ENCODE measurements around the gene ATP10A.

The ATP10A gene

DNA sequence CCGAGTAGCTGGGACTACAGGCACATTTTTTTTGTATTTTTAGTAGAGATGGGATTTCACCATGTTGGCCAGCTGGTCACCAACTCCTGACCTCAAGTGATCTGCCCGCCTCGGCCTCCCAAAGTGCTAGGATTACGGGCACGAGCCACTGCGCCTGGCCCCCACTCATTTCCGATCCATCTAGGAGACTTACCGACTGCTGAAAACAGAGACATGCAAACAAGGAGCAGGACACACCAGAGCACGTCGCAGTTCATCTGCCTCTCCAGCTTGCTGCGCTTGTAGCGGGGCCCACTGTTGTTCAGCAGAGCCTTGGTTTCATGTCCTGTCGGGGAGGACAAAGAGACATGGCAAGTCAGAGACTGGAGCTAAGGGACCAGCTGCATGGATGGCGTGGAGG lies 137.4 kb downstream of the ATP10A start:
- H3K9me3 ChIP-seq (ENCODE audit: low read depth, low read length), result no peaks in the 10 kb centered on the region
- TF ChIP-seq POLR2AphosphoS5 (IDR thresholded peaks at IDR 0.05; ENCODE audit: borderline replicate concordance, low read depth, low read length), result no peak
- no peak for TF ChIP-seq EZH2 (IDR thresholded peaks at IDR 0.05)
- no peak for TF ChIP-seq FOXP2 (optimal IDR thresholded peaks at IDR 0.05; ENCODE audit: control extremely low read depth, extremely low read length, insufficient read depth)
- no peak overlapping the region for H3K4me3 ChIP-seq
- H3K9ac ChIP-seq (ENCODE audit: insufficient read length), result no peak overlapping the region
- H3K27ac ChIP-seq, result no peak overlapping the region
- DNase-seq (ENCODE audit: low read depth, low spot score), result no peak
- H3K36me3 ChIP-seq (ENCODE audit: insufficient read depth, low read length), result no peaks in the 10 kb centered on the region

- Histone ChIP-seq H3K4me3 (no peak overlapping the region), H3K9me3 (ENCODE audit: low read depth, low read length) (no peaks in the 10 kb centered on the region), H3K9ac (ENCODE audit: insufficient read length) (no peak overlapping the region), H3K27ac (no peak overlapping the region), H3K36me3 (ENCODE audit: insufficient read depth, low read length) (no peaks in the 10 kb centered on the region)
- TF ChIP-seq FOXP2 (optimal IDR thresholded peaks at IDR 0.05; ENCODE audit: control extremely low read depth, extremely low read length, insufficient read depth) (no peak), POLR2AphosphoS5 (IDR thresholded peaks at IDR 0.05; ENCODE audit: borderline replicate concordance, low read depth, low read length) (no peak), EZH2 (IDR thresholded peaks at IDR 0.05) (no peak)
- no peak for DNase-seq (ENCODE audit: low read depth, low spot score)
Observed at GRCh38 chr15:25724899-25725298, 138.2 kb downstream of the ATP10A start.

GRCh38 chr15:25721605-25721955 lies 141.5 kb downstream of the ATP10A start:
- H3K27ac ChIP-seq, result no peak overlapping the region
- DNase-seq (ENCODE audit: low read depth, low spot score), result no peak
- H3K36me3 ChIP-seq (ENCODE audit: insufficient read depth, low read length), result no peaks in the 10 kb centered on the region
- H3K4me3 ChIP-seq, result no peak overlapping the region
- H3K9ac ChIP-seq (ENCODE audit: insufficient read length), result no peak overlapping the region
- H3K9me3 ChIP-seq (ENCODE audit: low read depth, low read length), result no peaks in the 10 kb centered on the region
- TF ChIP-seq FOXP2 (optimal IDR thresholded peaks at IDR 0.05; ENCODE audit: control extremely low read depth, extremely low read length, insufficient read depth), result no peak
- no peak for TF ChIP-seq POLR2AphosphoS5 (IDR thresholded peaks at IDR 0.05; ENCODE audit: borderline replicate concordance, low read depth, low read length)
- TF ChIP-seq EZH2 (IDR thresholded peaks at IDR 0.05), result no peak

DNA sequence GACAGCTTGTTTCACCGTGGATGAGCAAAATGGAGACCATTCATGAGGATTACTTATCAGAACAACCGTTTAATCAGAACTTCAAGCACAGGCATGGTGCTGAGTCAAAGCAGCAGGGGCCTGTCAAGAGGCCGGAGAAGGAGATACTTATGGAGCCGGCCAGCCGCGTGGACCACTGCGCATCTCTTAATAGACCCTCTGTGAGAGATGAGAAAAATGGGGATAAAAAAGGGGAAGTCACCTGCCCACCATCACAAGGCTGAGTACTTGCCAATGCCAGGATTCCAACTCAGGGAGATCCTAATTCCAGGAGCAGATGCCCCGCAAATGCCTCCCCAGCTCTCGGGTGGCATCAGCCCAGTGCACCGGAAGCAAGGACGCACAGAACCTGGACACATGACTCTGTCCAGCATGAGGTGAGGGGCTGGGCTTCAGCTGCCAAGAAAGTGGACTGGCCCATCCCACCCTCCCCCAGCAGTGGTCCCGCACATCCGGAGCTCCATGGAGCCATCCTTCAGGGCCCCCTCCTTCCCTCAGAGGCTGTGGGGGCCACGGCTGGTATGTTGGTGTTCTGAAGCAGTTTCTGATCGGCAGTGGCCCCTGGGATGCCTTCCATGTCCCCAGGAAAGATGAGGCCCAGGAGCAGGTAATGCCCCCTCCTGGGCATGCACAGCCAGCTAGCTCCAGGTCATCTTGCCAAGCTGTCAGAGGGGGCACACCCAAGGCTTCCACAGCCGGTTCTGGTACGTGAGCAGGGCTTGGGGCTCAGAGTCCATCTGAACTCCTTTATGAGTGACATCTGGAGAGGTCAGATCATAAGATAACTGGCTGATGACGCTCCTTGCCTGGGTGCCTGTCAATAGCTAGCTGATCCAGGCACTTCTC lies 143.8 kb downstream of the ATP10A start:
- no peaks in the 10 kb centered on the region for H3K36me3 ChIP-seq (ENCODE audit: insufficient read depth, low read length)
- no peak overlapping the region for H3K9ac ChIP-seq (ENCODE audit: insufficient read length)
- DNase-seq (ENCODE audit: low read depth, low spot score), result no peak
- no peak overlapping the region for H3K4me3 ChIP-seq
- TF ChIP-seq FOXP2 (optimal IDR thresholded peaks at IDR 0.05; ENCODE audit: control extremely low read depth, extremely low read length, insufficient read depth), result no peak
- no peak for TF ChIP-seq POLR2AphosphoS5 (IDR thresholded peaks at IDR 0.05; ENCODE audit: borderline replicate concordance, low read depth, low read length)
- no peak for TF ChIP-seq EZH2 (IDR thresholded peaks at IDR 0.05)
- no peaks in the 10 kb centered on the region for H3K9me3 ChIP-seq (ENCODE audit: low read depth, low read length)
- H3K27ac ChIP-seq, result no peak overlapping the region

DNA sequence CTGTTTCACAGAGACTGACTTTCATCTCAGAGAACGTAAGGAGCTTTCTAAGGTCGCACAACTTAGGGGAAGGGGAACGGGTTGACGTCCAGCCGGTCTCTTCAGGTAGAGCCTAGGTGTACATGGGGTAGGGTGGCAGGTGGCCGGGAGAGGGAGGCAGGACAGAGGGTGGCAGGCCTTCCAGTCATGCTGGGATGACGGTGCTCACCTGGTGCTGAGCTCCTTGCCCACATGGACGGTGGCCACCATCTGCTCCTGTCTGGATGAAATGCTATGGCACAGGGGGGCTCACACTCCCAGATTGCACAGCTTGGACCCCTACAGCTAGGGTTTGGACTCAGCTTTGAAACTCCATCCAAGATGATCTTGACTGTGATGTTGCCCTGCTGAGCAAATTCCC lies 144.5 kb downstream of the ATP10A start:
- Histone ChIP-seq H3K36me3 (ENCODE audit: insufficient read depth, low read length) (no peaks in the 10 kb centered on the region), H3K9ac (ENCODE audit: insufficient read length) (no peak overlapping the region), H3K27ac (no peak overlapping the region), H3K9me3 (ENCODE audit: low read depth, low read length) (no peaks in the 10 kb centered on the region), H3K4me3 (no peak overlapping the region)
- TF ChIP-seq POLR2AphosphoS5 (IDR thresholded peaks at IDR 0.05; ENCODE audit: borderline replicate concordance, low read depth, low read length), result no peak
- TF ChIP-seq EZH2 (IDR thresholded peaks at IDR 0.05), result no peak
- no peak for TF ChIP-seq FOXP2 (optimal IDR thresholded peaks at IDR 0.05; ENCODE audit: control extremely low read depth, extremely low read length, insufficient read depth)
- DNase-seq (ENCODE audit: low read depth, low spot score), result no peak

DNA sequence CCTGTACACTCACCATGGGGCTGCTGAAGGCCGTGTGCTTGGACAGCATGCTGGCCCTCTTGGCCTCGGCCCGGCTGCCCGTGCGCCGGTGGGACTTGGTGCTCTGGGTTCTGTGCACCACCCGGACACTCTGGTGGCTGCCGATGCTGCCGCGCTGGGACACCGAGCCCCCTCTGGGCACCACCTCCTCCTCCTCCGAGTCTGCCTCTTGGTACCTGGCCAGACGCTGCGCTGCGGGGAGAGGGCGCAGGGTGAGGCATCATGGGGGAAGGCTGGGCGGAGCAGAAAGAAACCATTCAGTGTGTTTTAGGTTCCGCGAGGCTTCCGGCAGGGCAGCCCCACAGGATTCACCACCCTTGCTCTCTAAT lies 145.0 kb downstream of the ATP10A start:
- Histone ChIP-seq H3K4me3 (no peak overlapping the region), H3K9ac (ENCODE audit: insufficient read length) (no peak overlapping the region), H3K9me3 (ENCODE audit: low read depth, low read length) (no peaks in the 10 kb centered on the region), H3K36me3 (ENCODE audit: insufficient read depth, low read length) (no peaks in the 10 kb centered on the region), H3K27ac (no peak overlapping the region)
- DNase-seq (ENCODE audit: low read depth, low spot score), result no peak
- TF ChIP-seq EZH2 (IDR thresholded peaks at IDR 0.05) (no peak), POLR2AphosphoS5 (IDR thresholded peaks at IDR 0.05; ENCODE audit: borderline replicate concordance, low read depth, low read length) (no peak), FOXP2 (optimal IDR thresholded peaks at IDR 0.05; ENCODE audit: control extremely low read depth, extremely low read length, insufficient read depth) (no peak)

GRCh38 chr15:25717457-25718168 lies 145.5 kb downstream of the ATP10A start:
- no peaks in the 10 kb centered on the region for H3K9me3 ChIP-seq (ENCODE audit: low read depth, low read length)
- H3K4me3 ChIP-seq, result no peak overlapping the region
- no peak overlapping the region for H3K27ac ChIP-seq
- TF ChIP-seq FOXP2 (optimal IDR thresholded peaks at IDR 0.05; ENCODE audit: control extremely low read depth, extremely low read length, insufficient read depth), result no peak
- TF ChIP-seq POLR2AphosphoS5 (IDR thresholded peaks at IDR 0.05; ENCODE audit: borderline replicate concordance, low read depth, low read length), result no peak
- TF ChIP-seq EZH2 (IDR thresholded peaks at IDR 0.05), result no peak
- DNase-seq (ENCODE audit: low read depth, low spot score), result no peak
- no peak overlapping the region for H3K9ac ChIP-seq (ENCODE audit: insufficient read length)
- H3K36me3 ChIP-seq (ENCODE audit: insufficient read depth, low read length), result no peaks in the 10 kb centered on the region

DNA sequence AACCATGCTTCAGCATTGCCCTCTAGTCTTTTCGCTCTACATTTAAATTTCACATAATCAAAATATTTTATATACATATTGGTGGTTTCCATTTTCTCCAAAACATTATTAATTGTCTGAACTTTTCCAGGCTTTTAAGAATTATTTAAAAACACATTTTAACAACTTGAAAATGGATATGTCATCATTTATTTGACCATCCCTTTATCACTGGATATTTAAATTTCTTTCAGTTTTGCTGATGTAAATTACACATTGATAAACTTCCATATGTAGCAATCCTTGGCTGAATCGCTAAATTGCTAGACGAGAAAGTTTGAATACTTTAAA lies 146.0 kb downstream of the ATP10A start:
- H3K36me3 ChIP-seq (ENCODE audit: insufficient read depth, low read length), result no peaks in the 10 kb centered on the region
- TF ChIP-seq EZH2 (IDR thresholded peaks at IDR 0.05) (no peak), FOXP2 (optimal IDR thresholded peaks at IDR 0.05; ENCODE audit: control extremely low read depth, extremely low read length, insufficient read depth) (no peak), POLR2AphosphoS5 (IDR thresholded peaks at IDR 0.05; ENCODE audit: borderline replicate concordance, low read depth, low read length) (no peak)
- H3K9ac ChIP-seq (ENCODE audit: insufficient read length), result no peak overlapping the region
- H3K9me3 ChIP-seq (ENCODE audit: low read depth, low read length), result no peaks in the 10 kb centered on the region
- H3K4me3 ChIP-seq, result no peak overlapping the region
- H3K27ac ChIP-seq, result no peak overlapping the region
- DNase-seq (ENCODE audit: low read depth, low spot score), result no peak
